Stimulated activated naive CD8-positive, alpha-beta T cell treated with anti-CD3 and anti-CD28 coated beads, Interleukin-15, Interleukin-2, amounts not matched to agents 100 U/mL and 50 U/mL, for 24 hours (primary cell): Measurements from ENCODE around the gene TMPRSS6.

Source experiments
- ATAC-seq: fragments of 150-1000 bp; cut with Tn5 transposase; one replicate; pipeline ENCODE4 v1.10.0; 2021
- DNase-seq: peaks from one replicate; pipeline ENCODE4 v3.0.0; 2021

TMPRSS6 gene

GRCh38 chr22:37028692-37029674 lies 80.5 kb downstream of the TMPRSS6 start:
- DNase-seq (no peak), ATAC-seq (no peak)

- no peak for ATAC-seq
- no peak for DNase-seq
Observed at GRCh38 chr22:37027556-37027955, 82.0 kb downstream of the TMPRSS6 start.

- ATAC-seq (no peak), DNase-seq (no peak)
Observed at GRCh38 chr22:37026325-37026724, 83.2 kb downstream of the TMPRSS6 start.

GRCh38 chr22:37025500-37026070 lies 83.9 kb downstream of the TMPRSS6 start:
- ATAC-seq = no peak

GRCh38 chr22:37024339-37025157 lies 85.0 kb downstream of the TMPRSS6 start:
- DNase-seq (no peak), ATAC-seq (no peak)

More at GRCh38 chr22:37025500-37026070, 83.9 kb downstream of the TMPRSS6 start:
- DNase-seq = no peak

- ATAC-seq (no peak), DNase-seq (no peak)
Observed at GRCh38 chr22:37023743-37024338, 85.7 kb downstream of the TMPRSS6 start.

- DNase-seq = no peak
- ATAC-seq = no peak
Observed at GRCh38 chr22:37022483-37023337, 86.8 kb downstream of the TMPRSS6 start.

- DNase-seq = peak; percentile 69
- ATAC-seq = no peak
Observed at GRCh38 chr22:37021710-37022482, 87.6 kb downstream of the TMPRSS6 start.

- no peak for DNase-seq
- no peak for ATAC-seq
Observed at GRCh38 chr22:37021041-37021440, 88.5 kb downstream of the TMPRSS6 start.

GRCh38 chr22:37020192-37020479 lies 89.4 kb downstream of the TMPRSS6 start:
- no peak for ATAC-seq
- no peak for DNase-seq

- DNase-seq (peak; percentile 50), ATAC-seq (peak; percentile 66)
Observed at GRCh38 chr22:37019309-37020191, 90.0 kb downstream of the TMPRSS6 start, which contains the start of the genes MPST and TST. TSS of gene MPST (plus strand) at chr22:37019742. CDS start at chr22:37019837, 95 bp downstream. TSS of gene TST (minus strand) at chr22:37019447. CDS start at chr22:37018732, 715 bp downstream.

GRCh38 chr22:37018815-37019308 lies 90.7 kb downstream of the TMPRSS6 start:
- peak; percentile 15 for ATAC-seq
- DNase-seq = no peak

GRCh38 chr22:37018086-37018814 lies 91.3 kb downstream of the TMPRSS6 start:
- DNase-seq (no peak), ATAC-seq (no peak)

- ATAC-seq (no peak), DNase-seq (no peak)
Observed at GRCh38 chr22:37017356-37017755, 92.2 kb downstream of the TMPRSS6 start.

- DNase-seq (no peak), ATAC-seq (no peak)
Observed at GRCh38 chr22:37016134-37016910, 93.2 kb downstream of the TMPRSS6 start.

- DNase-seq (no peak), ATAC-seq (no peak)
Observed at GRCh38 chr22:37015587-37015878, 94.0 kb downstream of the TMPRSS6 start.
